MM.1S (cell line): ENCODE results near the gene SLC7A1.

ENCODE experiments used
- EZH2 ChIP-seq: fragments of 300-600 bp; sonication (generic); optimal IDR thresholded peaks from 2 replicates; pipeline ENCODE3; 2017; ENCODE audit warnings: low read depth, mild to moderate bottlenecking, antibody characterized with exemption, low read length, mixed read lengths
- EZH2phosphoT487 ChIP-seq: fragments of 300-600 bp; sonication (generic); IDR thresholded peaks from 2 replicates; pipeline ENCODE4 v1.6.1; 2018; ENCODE audit warnings: antibody characterized with exemption, low read length
- TF ChIP-seq, protein P1 (sequence below): fragments of 300-600 bp; sonication (generic); IDR thresholded peaks from 2 replicates; pipeline ENCODE4 v1.5.1; 2016; ENCODE audit warnings: antibody characterized with exemption, low read length, mixed read lengths

DNA sequence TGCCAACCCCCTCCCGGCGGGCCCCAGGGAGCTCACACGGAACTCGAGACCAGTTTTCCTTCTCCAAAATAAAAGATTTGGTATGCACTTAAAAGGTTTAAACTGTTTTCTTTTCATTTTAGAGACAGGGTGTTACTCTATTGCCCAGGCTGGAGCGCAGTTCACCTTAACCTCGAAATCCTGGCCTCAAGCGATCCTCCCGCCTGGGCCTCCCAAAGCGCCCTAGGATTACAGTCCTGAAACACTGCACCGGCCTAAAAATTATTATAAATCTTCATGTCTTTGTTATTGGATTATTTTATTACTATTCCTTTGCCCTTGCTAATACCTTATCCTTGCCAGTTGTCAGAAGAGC lies 553 bp upstream of the SLC7A1 start:
- TF ChIP-seq EZH2: no peak
- TF ChIP-seq, protein P1, sequence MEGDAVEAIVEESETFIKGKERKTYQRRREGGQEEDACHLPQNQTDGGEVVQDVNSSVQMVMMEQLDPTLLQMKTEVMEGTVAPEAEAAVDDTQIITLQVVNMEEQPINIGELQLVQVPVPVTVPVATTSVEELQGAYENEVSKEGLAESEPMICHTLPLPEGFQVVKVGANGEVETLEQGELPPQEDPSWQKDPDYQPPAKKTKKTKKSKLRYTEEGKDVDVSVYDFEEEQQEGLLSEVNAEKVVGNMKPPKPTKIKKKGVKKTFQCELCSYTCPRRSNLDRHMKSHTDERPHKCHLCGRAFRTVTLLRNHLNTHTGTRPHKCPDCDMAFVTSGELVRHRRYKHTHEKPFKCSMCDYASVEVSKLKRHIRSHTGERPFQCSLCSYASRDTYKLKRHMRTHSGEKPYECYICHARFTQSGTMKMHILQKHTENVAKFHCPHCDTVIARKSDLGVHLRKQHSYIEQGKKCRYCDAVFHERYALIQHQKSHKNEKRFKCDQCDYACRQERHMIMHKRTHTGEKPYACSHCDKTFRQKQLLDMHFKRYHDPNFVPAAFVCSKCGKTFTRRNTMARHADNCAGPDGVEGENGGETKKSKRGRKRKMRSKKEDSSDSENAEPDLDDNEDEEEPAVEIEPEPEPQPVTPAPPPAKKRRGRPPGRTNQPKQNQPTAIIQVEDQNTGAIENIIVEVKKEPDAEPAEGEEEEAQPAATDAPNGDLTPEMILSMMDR: no peak
- TF ChIP-seq EZH2phosphoT487: no peak
